CMK (cell line): ENCODE measurements around the gene NOL4L.

ENCODE experiments used
- DNase-seq: peaks from one replicate; pipeline ENCODE4 v3.0.0-alpha.2; 2010; ENCODE audit warnings: low read depth

NOL4L gene

DNA sequence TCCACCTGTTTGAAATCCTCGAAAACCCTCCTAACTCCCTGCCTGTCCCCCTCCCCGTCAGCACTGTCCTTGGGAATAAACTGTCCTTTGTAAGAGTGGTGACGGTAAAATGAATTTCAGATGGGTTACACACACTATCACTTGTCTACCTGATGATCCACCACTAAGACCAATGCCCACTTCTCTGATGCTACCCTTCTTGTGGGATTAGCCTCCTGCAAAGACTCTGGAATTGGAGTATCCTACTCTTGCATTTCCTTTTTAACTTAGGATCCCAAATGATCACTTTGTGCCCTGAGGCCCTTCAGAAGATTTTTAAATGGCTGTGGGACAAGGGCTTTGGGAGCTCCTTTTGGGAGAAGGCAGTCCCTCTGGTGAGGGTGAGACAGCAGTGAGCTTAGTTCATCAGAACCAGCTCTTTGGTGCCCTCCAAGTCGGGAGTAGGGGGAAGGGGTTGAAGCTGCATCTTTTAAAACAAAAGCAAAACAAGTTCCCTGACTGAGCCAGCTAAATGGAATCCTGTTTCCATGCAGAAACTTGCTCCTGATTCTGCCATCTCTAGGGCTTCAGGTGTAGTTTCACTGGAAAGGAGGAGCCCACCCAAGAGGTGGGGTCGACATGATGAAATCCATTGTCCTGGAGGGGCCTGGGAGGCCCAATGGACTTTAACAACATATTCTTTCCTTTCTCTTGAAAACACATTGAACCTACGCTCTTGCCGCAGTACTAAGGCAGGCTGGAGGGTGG is 140.5 kb downstream of the NOL4L start:
- no peak for DNase-seq

DNA sequence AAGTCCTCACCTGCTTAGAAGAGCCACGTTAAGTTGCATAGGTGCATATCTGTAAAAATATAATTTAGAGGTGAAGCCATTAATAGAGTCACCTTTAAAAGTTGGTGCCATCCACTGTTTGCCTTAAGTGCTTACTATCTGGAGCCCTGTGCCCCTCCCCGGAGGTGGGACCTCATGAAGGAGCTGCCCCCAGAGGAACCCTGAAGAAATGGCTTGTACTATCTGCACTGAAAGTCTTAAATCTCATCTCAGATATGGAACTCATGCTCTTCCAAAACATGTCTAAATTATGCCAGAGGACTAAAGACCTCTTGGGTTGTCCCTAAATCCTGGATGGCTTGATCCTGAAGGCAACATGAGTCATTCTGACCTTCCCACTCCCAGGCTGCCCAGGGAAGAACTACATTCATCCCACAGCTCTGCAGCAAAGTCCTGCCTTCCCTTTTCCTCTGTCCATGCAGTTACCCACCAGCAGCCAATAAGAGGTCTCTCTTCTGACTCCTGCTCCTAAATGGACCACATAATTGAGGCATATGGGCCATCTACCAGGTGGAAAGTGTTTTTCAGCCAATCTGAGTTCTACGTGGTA is 141.7 kb downstream of the NOL4L start:
- DNase-seq, result no peak

DNA sequence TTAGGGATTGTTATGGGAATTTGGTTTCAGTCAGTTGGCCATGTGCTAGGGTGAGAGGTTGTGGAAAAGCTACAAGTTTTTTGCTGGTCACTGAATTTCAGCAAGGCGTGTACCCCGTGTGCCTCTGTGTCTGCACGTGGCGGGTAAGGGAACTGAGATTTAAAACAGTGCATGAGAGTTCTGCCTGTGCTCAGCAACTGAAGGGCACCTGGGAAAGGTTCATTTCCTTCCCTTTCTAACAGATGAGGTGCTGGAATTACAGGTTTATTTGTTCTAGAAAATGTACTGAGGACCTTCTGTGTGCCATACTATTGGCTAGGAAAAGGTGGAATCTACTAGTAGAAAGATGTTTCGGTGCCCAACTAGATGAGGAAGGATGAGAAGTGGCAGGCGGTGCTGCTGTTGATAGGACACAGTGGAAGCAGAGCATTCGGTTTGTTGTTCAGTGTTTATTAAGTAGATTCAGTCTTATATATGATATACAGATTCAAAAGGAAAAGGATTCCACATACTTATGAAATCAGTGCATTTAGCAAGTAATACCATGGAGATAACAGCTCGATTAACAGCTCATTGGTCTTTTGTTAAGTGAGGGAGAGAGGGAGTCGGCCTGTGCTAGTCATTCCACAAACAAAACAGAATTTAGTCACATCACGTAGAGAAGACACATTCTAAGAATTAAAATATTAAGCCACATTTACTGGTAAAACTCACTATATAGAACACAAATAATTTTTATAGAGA is 142.3 kb downstream of the NOL4L start:
- DNase-seq, result no peak

DNA sequence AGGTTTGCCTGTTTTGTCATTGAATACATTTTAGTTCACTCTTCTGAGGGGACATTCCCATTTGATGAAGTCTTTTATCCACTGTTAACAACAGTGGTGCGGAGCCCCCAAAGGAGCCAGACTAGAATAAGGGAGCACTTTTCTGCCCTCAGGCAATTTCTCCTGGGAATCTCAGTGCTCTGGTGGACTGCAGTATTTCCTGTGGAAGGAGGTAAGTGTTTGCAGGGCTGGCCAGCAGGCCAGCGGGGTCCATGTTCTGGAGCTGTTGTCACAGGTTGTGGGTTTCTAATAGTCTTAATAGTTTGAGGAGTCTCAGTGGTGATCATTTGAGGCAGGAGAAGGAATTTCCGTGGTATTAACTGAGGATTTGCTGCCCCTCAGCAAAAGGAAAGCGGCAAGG is 143.5 kb downstream of the NOL4L start:
- no peak for DNase-seq

DNA sequence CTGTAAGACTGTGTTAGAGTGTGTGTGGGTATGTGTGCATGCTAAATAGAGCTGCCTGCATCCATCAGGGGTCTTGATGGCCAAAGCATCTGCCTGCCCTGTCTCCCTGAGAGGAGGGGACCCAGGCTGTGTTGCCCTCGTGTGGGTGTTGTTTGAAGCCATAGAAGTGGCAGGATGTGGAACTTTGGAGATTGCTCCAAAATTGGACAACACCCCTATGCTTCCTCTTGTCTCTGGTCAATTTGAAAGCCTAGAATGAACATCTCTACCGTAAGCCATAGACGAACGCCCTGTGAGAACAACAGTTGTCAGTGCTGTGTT is 144.4 kb downstream of the NOL4L start:
- DNase-seq, result no peak

DNA sequence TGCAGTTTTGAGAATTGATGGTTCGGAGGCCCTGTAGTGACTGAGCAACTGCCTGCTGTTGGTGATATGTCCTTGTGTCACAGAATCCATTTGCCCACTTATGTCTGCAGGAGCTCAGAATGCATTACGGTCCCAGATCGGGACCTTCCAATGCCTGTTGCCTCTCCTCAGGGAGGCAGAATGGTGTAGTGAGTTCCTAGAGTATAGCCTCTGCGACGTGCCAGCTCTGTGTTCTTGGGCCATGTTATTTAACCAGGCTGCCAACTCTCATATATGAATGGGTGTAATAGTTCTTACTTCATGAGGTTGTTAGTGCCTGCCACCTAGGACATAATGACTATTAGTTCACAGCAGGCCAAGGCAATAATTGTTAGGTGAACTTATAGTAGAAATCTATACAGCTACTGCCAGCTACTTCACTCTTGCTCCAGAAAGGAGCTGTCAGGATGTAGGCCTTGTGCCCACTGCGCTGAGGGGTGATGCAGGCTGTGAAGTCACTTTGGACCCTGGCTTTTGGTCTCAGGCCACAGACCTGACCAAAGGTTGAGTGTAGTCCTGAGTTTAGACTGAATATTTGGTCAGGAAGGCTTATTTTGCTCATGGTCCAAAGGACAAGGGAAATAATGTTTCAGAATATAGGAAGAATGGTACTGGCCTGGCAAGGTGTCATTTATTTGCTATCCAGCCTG is 144.9 kb downstream of the NOL4L start:
- DNase-seq, result no peak

DNA sequence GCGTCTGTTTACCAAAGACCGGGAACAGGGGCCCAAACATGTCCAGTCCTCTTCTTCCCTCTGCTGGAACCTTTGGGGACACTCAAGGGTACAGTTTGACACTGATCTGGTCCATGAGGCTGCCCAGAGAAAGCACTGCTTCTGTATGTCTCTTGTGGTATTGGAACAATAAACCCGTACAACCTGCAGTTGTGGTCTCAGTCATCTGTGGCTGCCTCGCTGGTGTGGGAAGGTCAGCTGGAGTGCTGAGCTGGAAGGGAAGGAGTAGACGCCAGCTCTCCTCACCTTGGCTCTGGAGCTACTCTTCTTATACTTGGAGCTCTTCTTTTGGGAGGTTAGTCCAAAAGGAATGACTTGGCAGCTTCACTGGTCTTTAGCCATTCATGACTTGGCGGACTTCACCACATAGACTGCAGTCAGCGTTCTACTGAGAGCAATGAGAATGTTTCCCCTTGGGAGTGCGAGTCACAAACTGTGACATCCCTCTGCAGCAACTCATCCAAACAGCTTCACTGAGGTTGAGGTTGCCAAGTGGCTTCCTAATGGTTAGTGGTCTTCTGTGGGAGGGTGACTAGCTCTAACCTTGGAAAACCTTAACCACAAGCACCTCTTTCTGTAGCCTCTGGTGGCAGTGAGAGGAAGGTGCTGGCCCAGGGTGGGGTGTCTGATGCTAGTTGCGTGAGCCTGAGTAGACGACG is 145.9 kb downstream of the NOL4L start:
- no peak for DNase-seq

DNA sequence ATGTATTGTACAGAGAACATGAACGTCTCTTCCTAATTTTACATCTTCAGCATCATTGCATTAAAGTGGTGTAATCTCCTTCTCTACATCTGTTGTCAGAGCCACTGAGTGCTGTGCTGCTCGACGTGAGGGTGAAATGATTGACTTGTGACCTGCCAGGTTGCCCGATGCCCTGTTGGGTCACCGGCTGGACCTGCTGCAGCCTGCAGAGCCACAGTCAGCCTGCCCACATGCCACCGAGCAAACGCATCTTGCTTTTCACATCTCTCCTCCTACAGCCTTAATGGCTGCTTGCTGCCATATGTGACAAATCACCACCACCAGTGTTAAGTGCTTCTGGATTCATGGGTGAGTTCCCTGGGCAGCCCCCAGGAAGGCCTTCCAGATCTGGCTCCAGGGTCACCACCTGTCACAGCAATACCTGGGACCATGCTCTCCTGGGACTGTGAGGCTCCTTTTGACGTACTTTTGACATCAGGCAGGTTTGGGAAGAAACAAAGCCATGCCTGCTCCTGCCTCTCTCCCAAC is 146.7 kb downstream of the NOL4L start:
- no peak for DNase-seq

DNA sequence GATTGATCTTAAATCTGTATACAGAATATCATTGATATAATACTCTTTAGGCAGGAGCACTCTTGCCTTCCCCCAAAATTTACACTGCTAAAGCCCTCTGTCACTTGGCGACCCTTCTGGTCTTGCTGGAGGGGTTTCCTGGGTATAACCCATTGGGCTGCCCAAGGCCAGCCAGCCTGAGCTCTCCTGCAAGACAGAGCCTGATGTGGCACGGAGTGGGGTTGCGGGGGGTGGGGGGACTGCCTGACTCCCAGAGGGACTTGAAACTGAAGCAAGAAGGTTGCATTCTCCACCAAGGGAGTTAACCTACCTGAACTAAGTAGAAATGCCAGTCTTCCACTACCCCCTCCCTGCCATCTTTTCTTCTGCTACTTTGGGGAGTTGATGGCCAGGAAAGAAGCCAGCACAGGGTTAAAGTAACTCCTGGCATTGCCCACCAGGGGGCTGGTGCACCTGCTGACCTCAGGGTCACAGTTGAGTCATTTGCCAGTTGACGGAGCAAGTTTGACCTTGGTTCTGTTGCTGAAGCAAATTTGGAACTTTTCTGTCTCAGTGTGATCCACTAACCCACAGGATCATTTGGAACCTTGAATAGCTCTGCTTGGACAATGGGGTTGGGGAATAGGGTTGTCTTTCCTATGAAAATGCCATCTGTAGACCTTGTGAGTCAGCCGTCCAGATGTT is 147.6 kb downstream of the NOL4L start:
- DNase-seq, result no peak

DNA sequence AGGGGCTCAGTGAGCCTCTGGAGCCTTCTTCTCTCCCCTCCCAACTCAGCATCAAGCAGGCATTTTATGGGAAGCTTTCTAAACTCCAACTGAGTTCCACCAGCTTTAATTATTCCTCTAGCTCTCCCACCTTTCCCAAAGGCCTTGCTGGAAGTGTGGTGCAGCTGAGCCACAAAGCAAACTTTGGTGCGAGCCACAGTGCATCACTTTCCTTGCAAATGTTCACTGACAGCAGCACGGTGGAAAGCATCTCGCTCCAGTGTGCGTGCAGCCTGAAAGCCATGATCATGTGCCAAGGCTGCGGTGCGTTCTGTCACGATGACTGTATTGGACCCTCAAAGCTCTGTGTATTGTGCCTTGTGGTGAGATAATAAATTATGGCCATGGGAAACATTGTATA is 148.2 kb downstream of the NOL4L start:
- no peak for DNase-seq

DNA sequence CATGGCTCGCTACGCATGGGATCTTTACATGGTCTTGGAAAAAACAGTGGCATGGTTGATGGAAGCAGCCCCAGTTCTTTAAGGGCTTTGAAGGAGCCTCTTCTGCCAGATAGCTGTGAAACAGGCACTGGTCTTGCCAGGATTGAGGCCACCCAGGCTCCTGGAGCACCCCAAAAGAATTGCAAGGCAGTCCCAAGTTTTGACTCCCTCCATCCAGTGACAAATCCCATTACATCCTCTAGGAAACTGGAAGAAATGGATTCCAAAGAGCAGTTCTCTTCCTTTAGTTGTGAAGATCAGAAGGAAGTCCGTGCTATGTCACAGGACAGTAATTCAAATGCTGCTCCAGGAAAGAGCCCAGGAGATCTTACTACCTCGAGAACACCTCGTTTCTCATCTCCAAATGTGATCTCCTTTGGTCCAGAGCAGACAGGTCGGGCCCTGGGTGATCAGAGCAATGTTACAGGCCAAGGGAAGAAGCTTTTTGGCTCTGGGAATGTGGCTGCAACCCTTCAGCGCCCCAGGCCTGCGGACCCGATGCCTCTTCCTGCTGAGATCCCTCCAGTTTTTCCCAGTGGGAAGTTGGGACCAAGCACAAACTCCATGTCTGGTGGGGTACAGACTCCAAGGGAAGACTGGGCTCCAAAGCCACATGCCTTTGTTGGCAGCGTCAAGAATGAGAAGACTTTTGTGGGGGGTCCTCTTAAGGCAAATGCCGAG is 148.8 kb downstream of the NOL4L start:
- DNase-seq, result no peak

DNA sequence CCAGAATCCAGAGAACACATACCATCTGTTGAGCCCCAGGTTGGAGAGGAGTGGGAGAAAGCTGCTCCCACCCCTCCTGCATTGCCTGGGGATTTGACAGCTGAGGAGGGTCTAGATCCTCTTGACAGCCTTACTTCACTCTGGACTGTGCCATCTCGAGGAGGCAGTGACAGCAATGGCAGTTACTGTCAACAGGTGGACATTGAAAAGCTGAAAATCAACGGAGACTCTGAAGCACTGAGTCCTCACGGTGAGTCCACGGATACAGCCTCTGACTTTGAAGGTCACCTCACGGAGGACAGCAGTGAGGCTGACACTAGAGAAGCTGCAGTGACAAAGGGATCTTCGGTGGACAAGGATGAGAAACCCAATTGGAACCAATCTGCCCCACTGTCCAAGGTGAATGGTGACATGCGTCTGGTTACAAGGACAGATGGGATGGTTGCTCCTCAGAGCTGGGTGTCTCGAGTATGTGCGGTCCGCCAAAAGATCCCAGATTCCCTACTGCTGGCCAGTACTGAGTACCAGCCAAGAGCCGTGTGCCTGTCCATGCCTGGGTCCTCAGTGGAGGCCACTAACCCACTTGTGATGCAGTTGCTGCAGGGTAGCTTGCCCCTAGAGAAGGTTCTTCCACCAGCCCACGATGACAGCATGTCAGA is 149.6 kb downstream of the NOL4L start:
- DNase-seq, result no peak

DNA sequence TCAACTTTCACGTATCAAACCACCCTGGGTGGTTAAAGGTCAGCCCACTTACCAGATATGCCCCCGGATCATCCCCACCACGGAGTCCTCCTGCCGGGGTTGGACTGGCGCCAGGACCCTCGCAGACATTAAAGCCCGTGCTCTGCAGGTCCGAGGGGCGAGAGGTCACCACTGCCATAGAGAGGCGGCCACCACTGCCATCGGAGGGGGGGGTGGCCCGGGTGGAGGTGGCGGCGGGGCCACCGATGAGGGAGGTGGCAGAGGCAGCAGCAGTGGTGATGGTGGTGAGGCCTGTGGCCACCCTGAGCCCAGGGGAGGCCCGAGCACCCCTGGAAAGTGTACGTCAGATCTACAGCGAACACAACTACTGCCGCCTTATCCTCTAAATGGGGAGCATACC is 150.7 kb downstream of the NOL4L start:
- DNase-seq, result no peak

DNA sequence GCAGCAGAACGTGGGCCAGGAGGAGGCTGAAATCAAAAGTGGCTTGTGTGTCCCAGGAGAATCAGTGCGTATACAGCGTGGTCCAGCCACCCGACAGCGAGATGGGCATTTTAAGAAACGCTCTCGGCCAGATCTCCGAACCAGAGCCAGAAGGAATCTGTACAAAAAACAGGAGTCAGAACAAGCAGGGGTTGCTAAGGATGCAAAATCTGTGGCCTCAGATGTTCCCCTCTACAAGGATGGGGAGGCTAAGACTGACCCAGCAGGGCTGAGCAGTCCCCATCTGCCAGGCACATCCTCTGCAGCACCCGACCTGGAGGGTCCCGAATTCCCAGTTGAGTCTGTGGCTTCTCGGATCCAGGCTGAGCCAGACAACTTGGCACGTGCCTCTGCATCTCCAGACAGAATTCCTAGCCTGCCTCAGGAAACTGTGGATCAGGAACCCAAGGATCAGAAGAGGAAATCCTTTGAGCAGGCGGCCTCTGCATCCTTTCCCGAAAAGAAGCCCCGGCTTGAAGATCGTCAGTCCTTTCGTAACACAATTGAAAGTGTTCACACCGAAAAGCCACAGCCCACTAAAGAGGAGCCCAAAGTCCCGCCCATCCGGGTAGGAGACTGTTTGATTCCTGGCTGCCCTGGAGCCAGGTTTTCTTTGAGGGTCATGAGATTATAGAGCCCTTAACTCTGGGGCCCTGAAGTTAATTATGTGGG is 151.7 kb downstream of the NOL4L start:
- DNase-seq, result no peak

DNA sequence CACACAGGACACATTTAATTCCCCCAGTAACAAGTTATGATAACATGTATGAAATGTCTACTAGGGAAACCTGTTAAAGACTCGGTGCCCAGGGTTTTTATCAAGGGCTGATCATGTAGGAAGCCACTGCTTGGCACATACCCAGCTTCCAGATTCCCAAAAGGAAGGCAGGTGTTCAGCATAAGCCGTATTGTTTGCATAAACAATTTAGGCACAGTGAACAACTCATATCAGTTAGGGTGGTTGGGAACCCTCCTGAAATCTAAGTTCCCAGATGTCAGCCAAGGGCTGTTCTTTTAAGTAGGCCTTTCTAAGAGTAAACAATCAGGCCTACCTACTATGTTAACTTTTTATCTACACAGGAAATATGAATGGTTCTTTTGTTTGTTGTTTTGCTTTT is 152.9 kb downstream of the NOL4L start:
- no peak for DNase-seq

DNA sequence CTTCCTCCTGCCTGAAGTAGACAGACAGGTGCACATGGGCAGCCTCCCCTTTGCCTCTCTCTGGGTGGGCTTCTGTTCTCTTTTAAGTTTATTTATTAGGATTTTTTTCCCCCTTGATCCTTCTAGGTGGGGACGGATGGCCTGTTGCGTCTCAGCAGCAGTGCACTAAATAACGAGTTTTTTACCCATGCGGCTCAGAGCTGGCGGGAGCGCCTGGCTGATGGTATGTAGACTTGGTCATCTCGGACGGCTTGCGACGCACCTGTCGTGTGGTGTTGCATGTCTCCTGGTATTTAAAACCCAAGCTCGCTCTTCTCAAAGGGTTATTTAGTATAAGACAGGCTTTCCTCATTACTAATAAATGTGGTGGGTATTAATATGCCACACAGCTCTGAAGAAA is 153.7 kb downstream of the NOL4L start:
- DNase-seq, result no peak

DNA sequence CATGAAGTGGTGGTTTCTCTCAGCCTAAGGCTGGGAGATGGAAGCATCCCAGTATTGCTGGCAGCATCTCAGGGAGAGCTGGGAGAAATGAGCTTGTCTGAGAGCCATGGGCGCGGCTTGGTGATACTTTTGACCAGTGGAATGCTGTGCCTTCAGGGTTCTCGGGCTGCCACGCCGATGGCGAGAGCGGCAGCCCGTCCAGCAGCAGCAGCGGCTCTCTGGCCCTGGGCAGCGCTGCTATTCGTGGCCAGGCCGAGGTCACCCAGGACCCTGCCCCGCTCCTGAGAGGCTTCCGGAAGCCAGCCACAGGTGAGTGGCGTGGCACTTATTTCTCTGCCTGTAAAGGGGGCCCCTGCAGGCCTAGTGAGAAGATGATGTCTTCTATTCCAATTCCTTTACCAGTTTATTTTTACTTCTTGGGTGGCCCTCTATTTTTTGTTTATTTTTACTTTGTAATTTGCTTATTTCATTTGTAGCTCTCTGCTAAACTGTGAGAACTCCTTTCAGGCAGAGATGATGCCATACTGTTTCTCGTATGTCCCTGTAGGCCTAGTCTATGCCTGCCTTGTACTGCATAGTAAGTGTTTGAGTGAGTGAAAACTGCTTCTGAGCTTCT is 155.3 kb downstream of the NOL4L start:
- no peak for DNase-seq

DNA sequence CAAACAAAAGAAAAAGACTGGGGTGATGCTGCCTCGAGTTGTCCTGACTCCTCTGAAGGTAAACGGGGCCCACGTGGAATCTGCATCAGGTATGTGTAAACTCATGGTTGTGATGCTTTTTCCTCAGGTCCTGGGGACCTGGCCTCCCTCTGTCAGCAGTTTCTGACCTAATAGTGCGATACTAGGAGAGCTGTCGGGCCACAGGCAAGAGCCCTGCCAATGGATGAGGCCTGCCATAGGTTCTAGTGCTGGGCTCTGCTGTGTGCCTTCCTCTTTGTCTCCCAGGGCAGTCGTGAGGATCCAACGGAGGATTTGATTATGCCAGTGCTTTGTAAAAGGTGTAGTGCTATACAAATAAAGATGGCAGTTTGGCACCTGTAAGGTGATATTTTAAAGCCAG is 155.8 kb downstream of the NOL4L start:
- no peak for DNase-seq

DNA sequence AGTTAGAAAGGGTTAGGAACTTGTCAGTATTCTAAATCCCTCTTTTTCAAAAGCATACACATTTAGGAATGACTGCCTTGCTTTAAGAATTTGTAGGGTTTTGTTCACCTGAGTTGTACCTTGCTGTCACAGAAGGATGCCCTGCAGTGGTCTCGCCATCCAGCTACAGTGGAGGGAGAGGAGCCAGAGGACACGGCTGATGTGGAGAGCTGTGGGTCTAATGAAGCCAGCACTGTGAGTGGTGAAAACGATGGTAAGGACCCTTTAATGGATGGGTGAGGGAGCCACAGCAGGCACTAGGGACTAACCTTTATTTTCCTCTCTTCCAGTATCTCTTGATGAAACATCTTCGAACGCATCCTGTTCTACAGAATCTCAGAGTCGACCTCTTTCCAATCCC is 157.1 kb downstream of the NOL4L start:
- no peak for DNase-seq
